Fibroblast of pulmonary artery (primary cell): ENCODE data around the gene EEA1.

Experiments
- DNase-seq: peaks from one replicate; pipeline ENCODE4 v3.0.0-alpha.2; 2010; ENCODE audit warnings: low read depth
- H3K4me3 ChIP-seq: replicated peaks from 2 replicates; pipeline ENCODE4 v1.5.1; 2011; ENCODE audit warnings: low read depth, mild to moderate bottlenecking, control low read depth, low read length, moderate library complexity
- TF ChIP-seq, protein P1 (sequence below): IDR thresholded peaks from 2 replicates; pipeline ENCODE4 v1.5.1; 2011; ENCODE audit warnings: mild to moderate bottlenecking, control low read depth, low read length, inconsistent platforms; ENCODE audit errors: missing control alignments

The EEA1 gene

GRCh38 chr12:92928962-92929915 lies at the start of gene EEA1:
Gene EEA1, minus strand, starts transcription at chr12:92929295. Its CDS starts 229 bp downstream, at chr12:92929066.
- DNase-seq: peak; percentile 96
- TF ChIP-seq, protein P1, sequence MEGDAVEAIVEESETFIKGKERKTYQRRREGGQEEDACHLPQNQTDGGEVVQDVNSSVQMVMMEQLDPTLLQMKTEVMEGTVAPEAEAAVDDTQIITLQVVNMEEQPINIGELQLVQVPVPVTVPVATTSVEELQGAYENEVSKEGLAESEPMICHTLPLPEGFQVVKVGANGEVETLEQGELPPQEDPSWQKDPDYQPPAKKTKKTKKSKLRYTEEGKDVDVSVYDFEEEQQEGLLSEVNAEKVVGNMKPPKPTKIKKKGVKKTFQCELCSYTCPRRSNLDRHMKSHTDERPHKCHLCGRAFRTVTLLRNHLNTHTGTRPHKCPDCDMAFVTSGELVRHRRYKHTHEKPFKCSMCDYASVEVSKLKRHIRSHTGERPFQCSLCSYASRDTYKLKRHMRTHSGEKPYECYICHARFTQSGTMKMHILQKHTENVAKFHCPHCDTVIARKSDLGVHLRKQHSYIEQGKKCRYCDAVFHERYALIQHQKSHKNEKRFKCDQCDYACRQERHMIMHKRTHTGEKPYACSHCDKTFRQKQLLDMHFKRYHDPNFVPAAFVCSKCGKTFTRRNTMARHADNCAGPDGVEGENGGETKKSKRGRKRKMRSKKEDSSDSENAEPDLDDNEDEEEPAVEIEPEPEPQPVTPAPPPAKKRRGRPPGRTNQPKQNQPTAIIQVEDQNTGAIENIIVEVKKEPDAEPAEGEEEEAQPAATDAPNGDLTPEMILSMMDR: no peak
- H3K4me3 ChIP-seq: peak within 1 kb of the TSS; percentile 78

GRCh38 chr12:92978607-92979006 lies 49.5 kb upstream of the EEA1 start:
- H3K4me3 ChIP-seq: no peak overlapping the region
- DNase-seq: no peak
- TF ChIP-seq, protein P1: no peak

GRCh38 chr12:92977326-92977725 lies 48.2 kb upstream of the EEA1 start:
- no peak overlapping the region for H3K4me3 ChIP-seq
- peak; percentile 54 for DNase-seq
- TF ChIP-seq, protein P1: no peak

GRCh38 chr12:92974759-92975158 lies 45.7 kb upstream of the EEA1 start:
- H3K4me3 ChIP-seq: no peak overlapping the region
- TF ChIP-seq, protein P1: no peak
- no peak for DNase-seq

- DNase-seq: peak; percentile 98
- TF ChIP-seq, protein P1: no peak
- no peak overlapping the region for H3K4me3 ChIP-seq
Observed at GRCh38 chr12:92973614-92974013, 44.5 kb upstream of the EEA1 start.

- TF ChIP-seq, protein P1: no peak
- no peak overlapping the region for H3K4me3 ChIP-seq
- DNase-seq: peak; percentile 82
Observed at GRCh38 chr12:92971859-92972524, 42.9 kb upstream of the EEA1 start.
